ENCODE data around the gene DPYD. TPM values are rescaled to one million over a fixed set of nuclear protein-coding genes. Genes with fewer than 3 reads are reported as not detected.
A peak's percentile ranks its signal among the peaks of the same experiment; 100 is the strongest.

DPYD gene
- total and polyA plus RNA-seq, 4 donors = 17.7 to 99.3 (median 74.4) TPM

DNA sequence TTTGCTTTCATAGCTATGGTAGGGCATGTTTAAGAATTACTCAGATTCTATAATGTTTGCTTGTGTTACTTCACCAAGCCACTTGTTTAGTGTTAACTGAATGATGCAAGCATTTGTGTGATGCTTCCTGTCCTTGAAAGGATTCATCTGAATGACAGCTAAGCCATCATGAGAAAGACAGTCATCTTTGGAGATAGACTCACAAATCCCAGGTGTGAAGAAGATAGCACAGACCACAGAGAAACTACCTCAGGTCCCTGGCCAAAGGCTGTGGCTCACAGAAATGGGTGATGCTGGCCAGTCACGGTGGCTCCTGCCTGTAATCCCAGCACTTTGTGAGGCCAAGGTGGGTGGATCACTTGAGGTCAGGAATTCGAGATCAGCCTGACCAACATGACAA lies 321.4 kb downstream of the DPYD start:
- Histone ChIP-seq H3K4me3 (no peak overlapping the region), H3K9me3 (ENCODE audit: control insufficient read depth in 4 of 4, insufficient read depth in 3 of 4, low read length in 3 of 4) (no peaks in the 10 kb centered on the region), H3K27me3 (ENCODE audit: control insufficient read depth in 3 of 3, insufficient read depth in 3 of 3, low read length in 2 of 3) (no peaks in the 10 kb centered on the region), H3K27ac (ENCODE audit: low read depth in 1 of 2, low read length in 1 of 2) (no peak overlapping the region), H3K36me3 (ENCODE audit: control insufficient read depth in 4 of 4, insufficient read depth in 4 of 4, low read length in 4 of 4) (peaks cover 0 to 3% (median 0%) of the 10 kb centered on the region in 4 donors), H3K4me1 (ENCODE audit: control insufficient read depth in 5 of 5, insufficient read depth in 5 of 5, low read length in 5 of 5) (peaks cover 0 to 3% (median 0%) of the 10 kb centered on the region in 5 donors), H3K9ac (ENCODE audit: insufficient read depth in 1 of 2, low read length in 2 of 2) (no peak overlapping the region)
- ATAC-seq (ENCODE audit: insufficient read depth, low FRiP score) = no peak
- TF ChIP-seq, protein P1, sequence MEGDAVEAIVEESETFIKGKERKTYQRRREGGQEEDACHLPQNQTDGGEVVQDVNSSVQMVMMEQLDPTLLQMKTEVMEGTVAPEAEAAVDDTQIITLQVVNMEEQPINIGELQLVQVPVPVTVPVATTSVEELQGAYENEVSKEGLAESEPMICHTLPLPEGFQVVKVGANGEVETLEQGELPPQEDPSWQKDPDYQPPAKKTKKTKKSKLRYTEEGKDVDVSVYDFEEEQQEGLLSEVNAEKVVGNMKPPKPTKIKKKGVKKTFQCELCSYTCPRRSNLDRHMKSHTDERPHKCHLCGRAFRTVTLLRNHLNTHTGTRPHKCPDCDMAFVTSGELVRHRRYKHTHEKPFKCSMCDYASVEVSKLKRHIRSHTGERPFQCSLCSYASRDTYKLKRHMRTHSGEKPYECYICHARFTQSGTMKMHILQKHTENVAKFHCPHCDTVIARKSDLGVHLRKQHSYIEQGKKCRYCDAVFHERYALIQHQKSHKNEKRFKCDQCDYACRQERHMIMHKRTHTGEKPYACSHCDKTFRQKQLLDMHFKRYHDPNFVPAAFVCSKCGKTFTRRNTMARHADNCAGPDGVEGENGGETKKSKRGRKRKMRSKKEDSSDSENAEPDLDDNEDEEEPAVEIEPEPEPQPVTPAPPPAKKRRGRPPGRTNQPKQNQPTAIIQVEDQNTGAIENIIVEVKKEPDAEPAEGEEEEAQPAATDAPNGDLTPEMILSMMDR (IDR thresholded peaks at IDR 0.05; ENCODE audit: control extremely low read depth, extremely low read depth) = no peak
- DNase-seq = no peak
- 91 to 96% methylated on average over 2 of the region's 2 CpGs for WGBS, 2 donors

- H3K36me3 ChIP-seq (ENCODE audit: control insufficient read depth in 4 of 4, insufficient read depth in 4 of 4, low read length in 4 of 4) = peaks cover 2 to 11% (median 5%) of the 10 kb centered on the region in 4 donors
- 96% methylated on average over 8 of the region's 8 CpGs for WGBS, 2 donors
- no peak overlapping the region for H3K9ac ChIP-seq (ENCODE audit: insufficient read depth in 1 of 2, low read length in 2 of 2)
- no peak overlapping the region for H3K27ac ChIP-seq (ENCODE audit: low read depth in 1 of 2, low read length in 1 of 2)
- no peak for ATAC-seq (ENCODE audit: insufficient read depth, low FRiP score)
- TF ChIP-seq, protein P1 (IDR thresholded peaks at IDR 0.05; ENCODE audit: control extremely low read depth, extremely low read depth) = no peak
- no peaks in the 10 kb centered on the region for H3K27me3 ChIP-seq (ENCODE audit: control insufficient read depth in 3 of 3, insufficient read depth in 3 of 3, low read length in 2 of 3)
- DNase-seq = no peak
- H3K4me1 ChIP-seq (ENCODE audit: control insufficient read depth in 5 of 5, insufficient read depth in 5 of 5, low read length in 5 of 5) = no peaks in the 10 kb centered on the region
- no peak overlapping the region for H3K4me3 ChIP-seq
- no peaks in the 10 kb centered on the region for H3K9me3 ChIP-seq (ENCODE audit: control insufficient read depth in 4 of 4, insufficient read depth in 3 of 4, low read length in 3 of 4)
Observed at GRCh38 chr1:97593192-97593591, 327.6 kb downstream of the DPYD start.

DNA sequence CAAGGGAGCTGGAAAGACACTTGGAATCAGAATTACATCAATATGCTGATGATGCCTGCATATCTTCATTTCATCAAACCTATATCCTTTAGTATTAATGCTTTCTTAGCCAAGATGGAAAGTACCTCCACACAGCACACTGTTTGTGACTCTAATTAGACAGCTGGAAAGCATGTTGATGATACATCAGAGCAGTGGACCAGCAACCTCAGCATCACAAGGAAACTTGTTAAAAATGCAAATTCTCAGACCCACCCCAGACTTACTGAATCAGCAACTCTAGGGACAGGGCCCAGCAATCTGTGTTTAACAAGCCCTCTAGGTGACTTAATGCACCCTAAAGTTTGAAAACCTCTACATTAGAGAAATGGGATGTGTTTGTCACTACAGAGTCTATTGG lies 332.1 kb downstream of the DPYD start:
- Histone ChIP-seq H3K4me3 (no peak overlapping the region), H3K9me3 (ENCODE audit: control insufficient read depth in 4 of 4, insufficient read depth in 3 of 4, low read length in 3 of 4) (no peaks in the 10 kb centered on the region), H3K27ac (ENCODE audit: low read depth in 1 of 2, low read length in 1 of 2) (no peak overlapping the region), H3K36me3 (ENCODE audit: control insufficient read depth in 4 of 4, insufficient read depth in 4 of 4, low read length in 4 of 4) (peaks cover 2 to 11% (median 6%) of the 10 kb centered on the region in 4 donors), H3K27me3 (ENCODE audit: control insufficient read depth in 3 of 3, insufficient read depth in 3 of 3, low read length in 2 of 3) (no peaks in the 10 kb centered on the region), H3K9ac (ENCODE audit: insufficient read depth in 1 of 2, low read length in 2 of 2) (no peak overlapping the region), H3K4me1 (ENCODE audit: control insufficient read depth in 5 of 5, insufficient read depth in 5 of 5, low read length in 5 of 5) (no peaks in the 10 kb centered on the region)
- ATAC-seq (ENCODE audit: insufficient read depth, low FRiP score) (no peak), DNase-seq (no peak)
- TF ChIP-seq, protein P1 (IDR thresholded peaks at IDR 0.05; ENCODE audit: control extremely low read depth, extremely low read depth) = no peak

DNA sequence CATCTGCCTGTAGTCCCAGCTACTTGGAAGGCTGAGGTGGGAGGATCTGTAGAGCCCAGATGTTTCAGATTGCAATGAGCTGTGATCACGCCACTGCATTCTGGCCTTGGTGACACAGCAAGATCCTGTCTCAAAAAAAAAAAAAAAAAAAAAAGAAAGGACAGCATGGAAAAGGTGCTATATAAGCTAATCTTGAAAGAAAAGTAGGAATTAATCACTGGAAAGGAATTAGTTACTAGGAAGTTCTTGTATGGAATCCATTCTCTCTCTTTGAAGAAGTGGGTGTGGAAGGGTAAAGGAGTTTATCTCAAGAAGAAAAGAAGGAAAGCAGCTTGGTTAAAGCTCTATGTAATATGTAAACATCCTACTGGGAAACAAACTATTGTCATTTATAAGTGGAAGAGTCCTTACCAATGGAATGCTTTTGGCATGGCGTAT lies 339.2 kb downstream of the DPYD start:
- WGBS, 2 donors = 65 to 74% methylated on average over 2 of the region's 2 CpGs
- peaks cover 0 to 6% (median 1%) of the 10 kb centered on the region in 4 donors for H3K36me3 ChIP-seq (ENCODE audit: control insufficient read depth in 4 of 4, insufficient read depth in 4 of 4, low read length in 4 of 4)
- H3K4me1 ChIP-seq (ENCODE audit: control insufficient read depth in 5 of 5, insufficient read depth in 5 of 5, low read length in 5 of 5) = no peaks in the 10 kb centered on the region
- H3K4me3 ChIP-seq = no peak overlapping the region
- H3K27ac ChIP-seq (ENCODE audit: low read depth in 1 of 2, low read length in 1 of 2) = no peak overlapping the region
- no peak for DNase-seq
- H3K9me3 ChIP-seq (ENCODE audit: control insufficient read depth in 4 of 4, insufficient read depth in 3 of 4, low read length in 3 of 4) = no peaks in the 10 kb centered on the region
- no peaks in the 10 kb centered on the region for H3K27me3 ChIP-seq (ENCODE audit: control insufficient read depth in 3 of 3, insufficient read depth in 3 of 3, low read length in 2 of 3)
- TF ChIP-seq, protein P1 (IDR thresholded peaks at IDR 0.05; ENCODE audit: control extremely low read depth, extremely low read depth) = no peak
- H3K9ac ChIP-seq (ENCODE audit: insufficient read depth in 1 of 2, low read length in 2 of 2) = no peak overlapping the region
- peak; percentile 34 for ATAC-seq (ENCODE audit: insufficient read depth, low FRiP score)

Data from lung (tissue), 12 donors.